Lower leg skin (tissue), 4 donors: ENCODE measurements around the gene ZFAND3. TPM values are rescaled to one million over a fixed set of nuclear protein-coding genes. Genes with fewer than 3 reads are reported as not detected.

ENCODE experiments used
- DNase-seq, 2 donors: peaks; one replicate each; pipeline ENCODE4 v3.0.0-alpha.2; 2019; ENCODE audit warnings: low spot score in 2 of 2
- H3K4me3 ChIP-seq: fragments of 200-600 bp; sonication (generic); 2 replicates; pipeline ENCODE4 v1.5.1; 2017; ENCODE audit warnings: mild to moderate bottlenecking, low read depth; ENCODE audit not compliant: poor library complexity, severe bottlenecking
- CTCF ChIP-seq, 3 donors: fragments of 450-650 bp; IDR thresholded peaks; one replicate each; pipeline ENCODE4 v1.5.1; 2016; ENCODE audit warnings: antibody characterized with exemption in 3 of 3, mild to moderate bottlenecking in 3 of 3, moderate library complexity in 2 of 3
- POLR2A ChIP-seq, 2 donors: fragments of 450-650 bp; IDR thresholded peaks; one replicate each; pipeline ENCODE4 v1.6.1; 2016 to 2017; ENCODE audit warnings: antibody characterized with exemption in 2 of 2, mild to moderate bottlenecking in 1 of 2, moderate library complexity in 1 of 2
- WGBS, 2 donors: methylation state at CpG; one replicate each; pipeline ENCODE4 v1.1.5; 2018; 5-methylcytosine and 5-hydroxymethylcytosine counted together
- intact Hi-C: fragments of 100-400 bp; cut with DNase I; formaldehyde crosslinking; loops from one replicate; pipeline ENCODE4 v1.15.0; 2023; ENCODE audit warnings: low total_unique reads
- total RNA-seq, 4 donors: library from RNA; depleted of rRNA; stranded (reverse); fragments of >200 nt; gene quantifications; one replicate each; pipeline ENCODE4 v1.1.0, GENCODE V29; 2016

ZFAND3 gene
- total RNA-seq, 4 donors from 2014 or later = 26.3 to 40.8 (median 30.3) TPM

- intact Hi-C loops = no loop called here
- DNase-seq = no peak
- no peak overlapping the region for H3K4me3 ChIP-seq
- WGBS, 2 donors = 92 to 93% methylated on average over 14 of the region's 14 CpGs
- TF ChIP-seq CTCF (IDR thresholded peaks at IDR 0.05) (no peak), POLR2A (IDR thresholded peaks at IDR 0.05) (no peak)
These were observed 339.3 kb downstream of the ZFAND3 start for GRCh38 chr6:38158762-38159350.

DNA sequence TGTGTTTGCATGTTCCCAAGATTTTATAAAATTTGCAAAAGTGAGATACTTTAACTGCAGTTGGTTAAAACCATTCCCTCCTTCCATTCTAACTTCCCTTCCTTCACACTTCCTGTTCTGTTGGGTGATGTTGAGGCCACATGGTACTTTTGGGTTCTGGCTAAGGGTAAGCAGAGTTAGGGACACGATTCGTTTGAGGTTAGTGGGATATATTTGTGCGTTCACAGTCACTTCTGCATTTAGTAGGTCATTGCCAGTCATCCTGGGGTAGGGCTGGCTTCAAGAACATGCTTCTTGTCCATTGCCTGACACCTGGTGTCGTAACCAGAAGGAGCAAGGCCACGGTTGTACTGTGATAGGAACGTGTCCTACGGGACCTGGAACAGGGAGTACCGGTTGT, 340.1 kb downstream of the ZFAND3 start:
- TF ChIP-seq POLR2A (IDR thresholded peaks at IDR 0.05) (no peak), CTCF (IDR thresholded peaks at IDR 0.05) (no peak)
- intact Hi-C loops = no loop called here
- WGBS, 2 donors = 87 to 92% methylated on average over 8 of the region's 8 CpGs

GRCh38 chr6:38160831-38161230, 341.3 kb downstream of the ZFAND3 start:
- 97% methylated on average over 25 of the region's 25 CpGs for WGBS, 2 donors
- intact Hi-C loops = no loop called here
- TF ChIP-seq CTCF (IDR thresholded peaks at IDR 0.05) = no peak
- TF ChIP-seq POLR2A (IDR thresholded peaks at IDR 0.05) = no peak
- H3K4me3 ChIP-seq = no peak overlapping the region
- no peak for DNase-seq

More for the DNA sequence above, 340.1 kb downstream of the ZFAND3 start:
- no peak for DNase-seq
- no peak overlapping the region for H3K4me3 ChIP-seq

DNA sequence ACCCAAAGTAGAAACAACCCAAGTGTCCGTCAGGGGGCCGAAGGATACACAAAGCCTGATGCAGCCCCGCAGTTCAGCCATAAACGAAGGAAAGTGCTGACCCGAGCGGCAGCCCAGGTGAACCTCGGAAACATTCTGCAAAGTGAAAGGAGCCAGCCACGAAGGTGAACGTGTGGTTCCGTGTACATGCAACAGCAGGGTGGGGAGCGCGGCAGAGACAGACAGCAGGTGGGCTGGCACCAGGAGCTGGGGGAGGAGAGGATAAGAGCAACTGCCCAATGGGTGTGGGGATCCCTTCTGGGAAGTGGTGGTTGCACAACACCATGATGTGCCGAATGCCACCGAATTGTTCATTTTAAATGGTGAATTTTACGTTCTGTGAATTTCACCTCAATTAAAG, 341.8 kb downstream of the ZFAND3 start:
- no peak for DNase-seq
- WGBS, 2 donors = 92 to 95% methylated on average over 15 of the region's 15 CpGs
- intact Hi-C loops = no loop called here
- no peak overlapping the region for H3K4me3 ChIP-seq
- TF ChIP-seq CTCF (IDR thresholded peaks at IDR 0.05) = no peak
- TF ChIP-seq POLR2A (IDR thresholded peaks at IDR 0.05) = no peak

- no peak for TF ChIP-seq CTCF (IDR thresholded peaks at IDR 0.05)
- TF ChIP-seq POLR2A (IDR thresholded peaks at IDR 0.05) = no peak
- no peak for DNase-seq
- no peak overlapping the region for H3K4me3 ChIP-seq
- WGBS, 2 donors = 84 to 91% methylated on average over 8 to 15 of the region's 15 CpGs
- intact Hi-C loops = no loop called here
These were observed 342.4 kb downstream of the ZFAND3 start for GRCh38 chr6:38161754-38162492.
